GM21528 (cell line): Measurements from ENCODE around the gene GIT1.

Experiments used
- ATAC-seq: cut with Tn5 transposase; IDR thresholded peaks from one replicate; pipeline ENCODE4 v1.9.1; 2021; ENCODE audit warnings: mild to moderate bottlenecking, moderate library complexity; ENCODE audit not compliant: unreplicated experiment, low FRiP score

Gene GIT1

GRCh38 chr17:29582772-29583171 lies 6.7 kb downstream of the GIT1 start:
- no peak for ATAC-seq

GRCh38 chr17:29582254-29582765 lies 7.1 kb downstream of the GIT1 start:
- no peak for ATAC-seq

GRCh38 chr17:29581583-29582253 lies 7.7 kb downstream of the GIT1 start:
- ATAC-seq: no peak

GRCh38 chr17:29579866-29580771 lies 9.3 kb downstream of the GIT1 start:
- ATAC-seq: peak; percentile 48

GRCh38 chr17:29578626-29579485 lies 10.6 kb downstream of the GIT1 start:
- ATAC-seq: no peak

GRCh38 chr17:29577385-29578211 lies 11.8 kb downstream of the GIT1 start:
- ATAC-seq: no peak

- no peak for ATAC-seq
These were observed 12.5 kb downstream of the GIT1 start for GRCh38 chr17:29577001-29577370.

GRCh38 chr17:29576214-29577000 lies 13.0 kb downstream of the GIT1 start:
- no peak for ATAC-seq

- no peak for ATAC-seq
These were observed 13.8 kb downstream of the GIT1 start for GRCh38 chr17:29575511-29576213.

GRCh38 chr17:29574732-29575510 lies 14.5 kb downstream of the GIT1 start:
- ATAC-seq: no peak

GRCh38 chr17:29573871-29574731 lies 15.3 kb downstream of the GIT1 start:
- ATAC-seq: no peak

GRCh38 chr17:29573558-29573869 lies 15.9 kb downstream of the GIT1 start:
- ATAC-seq: no peak

GRCh38 chr17:29572691-29573557 lies 16.5 kb downstream of the GIT1 start:
- no peak for ATAC-seq

- ATAC-seq: no peak
These were observed 17.4 kb downstream of the GIT1 start for GRCh38 chr17:29571883-29572681.

- no peak for ATAC-seq
These were observed 18.0 kb downstream of the GIT1 start for GRCh38 chr17:29571486-29571882.
